Hindlimb muscle (tissue), 1 donor: Measurements from ENCODE around the gene TFPT. TPM values are rescaled to one million over a fixed set of nuclear protein-coding genes. Genes with fewer than 3 reads are reported as not detected.
"Not testable (repeated sequence)": the region's sequence is repeated elsewhere in the genome, so short reads cannot be mapped to it uniquely, and the experiment has no call there.

Experiments used
- DNase-seq: peaks from one replicate; pipeline ENCODE4 v3.0.0-alpha.2; 2013
- polyA plus RNA-seq: library from polyadenylated mRNA; unstranded; fragments of 120-200 nt; gene quantifications from one replicate; pipeline ENCODE4 v1.2.1, GENCODE V29; 2013; ENCODE audit not compliant: insufficient read length

TFPT gene
- polyA plus RNA-seq, 1 donor, result 16.7 TPM

DNA sequence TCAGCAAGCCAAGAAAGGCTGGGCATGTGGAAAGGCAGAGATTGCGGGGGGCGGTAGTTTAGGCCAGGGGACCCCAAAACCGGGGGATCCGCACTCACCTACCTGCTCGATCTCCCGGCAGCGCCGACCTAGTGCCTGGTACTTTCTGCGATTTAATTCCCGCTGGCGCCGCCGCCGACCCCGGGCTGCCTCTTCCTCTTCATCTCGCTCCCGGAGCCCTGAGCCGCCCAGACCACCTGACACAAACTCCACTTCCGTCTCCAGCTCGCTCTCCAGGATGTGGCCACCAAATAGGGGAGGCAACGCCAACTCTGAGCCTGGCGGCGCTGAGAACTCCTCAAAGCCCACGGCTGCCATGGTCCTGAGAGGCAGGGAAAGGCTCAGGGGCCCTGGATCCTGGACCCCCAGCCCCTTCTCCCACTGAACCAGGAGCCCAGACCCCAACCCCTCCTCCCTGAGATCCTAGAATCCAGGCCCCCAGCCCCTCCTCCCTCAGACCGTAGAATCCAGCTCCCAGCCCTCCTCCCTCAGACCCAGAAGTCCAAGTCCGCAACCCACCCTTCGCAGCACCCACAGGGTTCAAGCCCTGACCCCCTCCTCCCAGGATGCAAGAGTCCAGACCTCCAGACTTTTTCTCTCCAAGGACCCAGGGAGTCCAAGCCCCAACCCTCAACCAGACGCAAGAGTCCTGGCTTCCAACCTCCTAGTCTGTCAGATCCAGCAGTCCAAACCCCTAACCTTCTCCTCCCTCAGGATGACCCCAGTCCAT, 933 bp downstream of the TFPT start:
- DNase-seq, result no peak

DNA sequence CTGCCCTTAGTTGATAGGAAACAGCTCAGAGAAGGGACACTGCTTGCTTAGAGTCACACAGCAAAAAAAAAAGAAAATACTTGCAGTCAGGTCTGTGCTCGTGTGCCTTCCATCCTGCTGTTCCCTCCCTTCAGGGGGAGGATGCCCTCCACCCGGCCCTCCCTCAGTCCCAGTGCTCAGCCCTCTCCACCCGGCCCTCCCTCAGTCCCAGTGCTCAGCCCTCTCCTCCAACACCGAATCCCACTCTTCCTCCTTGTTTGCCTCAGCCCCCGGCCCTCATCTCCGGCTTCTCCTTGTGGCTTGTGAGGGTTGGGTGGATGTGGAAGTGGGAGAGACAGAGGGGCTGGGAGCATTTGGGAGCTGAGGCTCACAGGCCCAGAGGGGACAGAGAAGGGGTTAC, 5.8 kb downstream of the TFPT start:
- DNase-seq, result no peak

DNA sequence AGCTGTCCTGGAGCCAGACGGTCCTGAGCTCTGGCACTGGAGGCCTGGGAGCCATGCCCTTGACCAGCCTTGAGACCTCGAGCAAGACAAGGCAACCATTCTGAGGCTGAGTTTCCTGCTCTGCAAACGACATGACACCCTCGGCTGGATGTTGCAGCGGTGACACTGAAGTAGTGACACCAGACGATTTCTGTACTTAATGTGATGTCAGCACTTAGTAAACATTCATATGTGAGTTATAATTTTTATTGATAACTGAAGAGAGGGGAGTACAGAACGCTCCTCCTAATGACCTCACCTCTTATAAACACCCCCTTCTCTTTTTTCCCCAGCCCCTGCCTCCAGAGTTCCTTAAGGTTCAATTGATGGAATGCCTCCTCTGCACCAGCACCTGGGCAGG, 7.0 kb downstream of the TFPT start:
- no peak for DNase-seq

DNA sequence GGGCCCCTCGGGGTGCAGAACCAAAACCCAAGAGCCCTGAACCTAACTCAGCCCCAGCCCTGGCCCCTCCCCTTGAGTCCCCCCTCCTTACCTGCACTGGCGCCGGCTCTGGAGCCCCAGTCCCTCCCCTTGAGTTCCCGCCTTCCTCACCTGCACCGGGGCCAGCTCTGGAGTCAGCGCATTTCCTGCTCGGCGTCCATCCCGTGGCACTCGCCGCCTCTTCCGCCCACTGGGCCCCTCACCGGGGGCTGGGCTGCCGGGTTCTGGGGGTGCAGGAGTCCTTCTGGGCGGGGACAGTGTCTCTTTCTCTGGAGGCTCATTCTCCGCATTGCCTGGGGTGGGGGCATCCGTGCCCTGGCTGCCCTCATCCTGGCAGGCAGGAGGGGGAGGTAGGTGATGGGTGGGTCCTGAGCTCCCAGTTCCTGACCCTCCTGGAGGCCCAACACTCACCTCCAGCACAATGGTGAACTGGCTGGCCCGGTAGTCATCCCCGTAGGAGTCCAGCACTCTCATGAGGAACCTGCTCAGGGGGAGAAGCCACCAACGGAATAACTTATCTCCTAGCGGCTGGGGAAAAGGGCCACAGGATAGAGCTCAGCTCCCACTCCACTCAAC, 7.5 kb downstream of the TFPT start:
- no peak for DNase-seq

DNA sequence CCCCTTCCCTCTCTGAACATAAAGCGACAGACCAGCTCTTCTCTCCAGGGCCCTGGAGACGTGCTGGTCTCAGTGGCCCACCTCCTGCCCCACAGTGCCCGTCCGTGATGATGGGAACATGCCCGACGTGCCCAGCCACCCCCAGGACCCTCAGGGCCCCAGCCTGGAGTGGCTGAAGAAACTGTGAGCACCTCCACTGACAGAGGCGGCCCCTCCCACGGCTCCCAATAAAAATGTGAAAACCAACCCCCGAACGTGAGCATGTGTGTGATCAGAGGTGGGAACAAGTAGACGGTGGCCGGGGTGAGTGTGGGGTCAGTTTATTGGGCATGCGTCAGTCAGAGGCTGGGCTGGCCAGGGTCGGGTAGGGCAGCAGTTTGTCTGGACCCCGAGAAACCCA, 8.7 kb downstream of the TFPT start:
- DNase-seq, result no peak

DNA sequence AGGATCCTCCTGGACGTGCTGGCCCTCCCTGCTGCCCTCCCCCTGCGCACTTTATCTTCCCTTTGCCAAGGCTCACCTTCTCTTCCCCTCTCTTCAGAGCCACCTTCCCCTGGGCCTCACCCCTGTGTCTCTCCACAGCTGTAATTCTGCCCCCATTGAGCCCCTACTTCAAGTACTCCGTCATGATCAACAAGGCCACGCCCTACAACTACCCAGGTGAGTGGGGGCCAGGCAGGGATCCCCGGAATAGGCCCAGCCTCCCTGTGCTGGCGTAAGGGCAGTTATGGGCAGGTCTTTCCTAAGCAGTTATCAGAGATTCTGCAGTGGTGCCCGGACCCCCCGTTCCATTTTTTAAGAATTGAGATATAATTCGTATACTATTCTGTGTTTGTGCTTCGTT, 9.7 kb downstream of the TFPT start:
- DNase-seq, result no peak

DNA sequence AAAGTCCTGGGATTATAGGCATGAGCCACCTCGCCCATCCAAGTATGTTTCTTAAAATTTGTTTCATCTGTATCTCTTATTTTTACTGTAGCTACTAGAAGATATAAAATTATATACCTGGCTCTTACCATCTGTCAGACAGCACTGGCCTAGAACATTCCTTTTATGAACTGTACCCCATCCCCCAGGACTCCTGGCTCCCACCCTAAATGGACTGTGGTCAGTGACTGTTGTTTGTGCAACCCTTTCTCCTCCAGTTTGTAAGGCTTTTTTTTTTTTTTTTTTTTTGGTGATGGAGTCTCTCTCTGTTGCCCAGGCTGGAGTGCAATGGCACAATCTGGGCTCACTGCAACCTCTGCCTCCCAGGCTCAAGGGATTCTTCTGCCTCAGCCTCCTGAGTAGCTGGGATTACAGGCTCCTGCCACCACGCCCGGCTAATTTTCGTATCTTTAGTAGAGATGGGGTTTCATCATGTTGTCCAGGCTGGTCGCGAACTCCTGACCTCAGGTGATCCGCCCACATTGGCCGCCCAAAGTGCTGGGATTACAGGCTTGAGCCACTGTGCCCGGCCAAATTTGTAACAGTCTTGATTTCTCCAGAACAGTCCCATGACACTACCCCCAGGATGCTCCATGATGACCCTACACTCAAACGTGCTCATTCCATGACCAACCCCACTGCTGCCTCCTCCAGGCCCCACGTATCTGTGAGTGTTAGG, 10.3 kb downstream of the TFPT start:
- DNase-seq, result no peak

DNA sequence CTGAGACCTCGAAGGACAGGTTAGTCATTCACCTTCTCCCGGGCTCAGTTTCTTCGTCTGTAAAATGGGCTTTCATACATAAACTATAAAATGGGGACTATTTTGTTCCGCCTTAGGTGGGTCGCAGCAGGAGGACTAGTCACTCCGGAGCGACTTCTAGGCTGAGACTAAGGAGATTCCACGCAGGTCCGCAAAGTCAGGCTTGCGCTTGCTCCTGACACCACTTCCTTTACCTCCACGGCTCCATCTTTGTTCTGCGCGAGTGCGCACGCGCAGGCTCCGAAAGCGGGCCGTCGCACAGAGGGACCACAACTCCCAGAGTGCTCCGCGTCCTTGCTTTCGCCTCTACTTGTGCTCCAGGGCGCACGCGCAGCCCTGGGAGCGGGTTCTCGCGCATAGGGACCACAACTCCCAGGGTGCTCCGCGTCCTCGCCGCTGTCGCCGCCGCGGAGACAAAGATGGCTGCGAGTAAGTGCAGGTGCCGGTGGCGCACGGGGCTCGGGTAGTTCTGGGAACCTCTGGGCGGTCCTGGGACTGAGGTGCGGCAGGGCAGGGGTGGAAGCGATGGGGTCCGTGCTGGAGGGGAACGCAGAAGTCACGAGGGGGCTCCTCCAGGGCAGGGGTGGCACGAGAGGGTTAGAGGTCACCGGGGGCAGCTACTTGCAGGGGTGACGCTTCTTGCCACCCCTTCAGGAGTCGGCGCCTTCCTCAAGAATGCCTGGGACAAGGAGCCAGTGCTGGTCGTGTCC, 12.9 kb downstream of the TFPT start, which contains the start of gene NDUFA3:
NDUFA3 (plus strand) TSS at position 435 of the 749 bp plus-strand sequence; CDS start at position 459, 24 bp downstream.
- peak; percentile 100 for DNase-seq

DNA sequence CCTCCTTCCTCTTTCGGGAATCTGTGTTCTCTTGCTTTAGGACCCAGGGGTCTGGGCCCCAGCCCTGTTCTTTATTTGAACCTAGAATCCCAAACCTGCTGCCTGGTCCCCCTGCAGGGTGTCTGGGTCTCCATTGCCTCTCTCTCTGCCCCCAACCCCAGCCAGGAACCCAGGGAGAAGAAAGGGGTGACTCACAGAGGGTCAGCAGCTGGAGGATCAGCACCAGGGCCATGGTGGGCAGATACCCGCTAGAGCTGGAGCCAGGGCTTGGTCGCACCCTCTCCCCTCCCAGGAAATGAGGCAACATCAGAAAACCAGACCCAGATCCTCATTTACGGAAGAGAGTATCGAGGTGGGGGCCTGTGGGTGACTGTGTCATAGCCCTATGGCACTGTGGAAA, 14.9 kb downstream of the TFPT start, which contains the start of gene OSCAR:
OSCAR (minus strand) TSS at position 243 of the 400 bp plus-strand sequence; CDS start at position 232, 11 bp downstream.
- DNase-seq, result no peak

DNA sequence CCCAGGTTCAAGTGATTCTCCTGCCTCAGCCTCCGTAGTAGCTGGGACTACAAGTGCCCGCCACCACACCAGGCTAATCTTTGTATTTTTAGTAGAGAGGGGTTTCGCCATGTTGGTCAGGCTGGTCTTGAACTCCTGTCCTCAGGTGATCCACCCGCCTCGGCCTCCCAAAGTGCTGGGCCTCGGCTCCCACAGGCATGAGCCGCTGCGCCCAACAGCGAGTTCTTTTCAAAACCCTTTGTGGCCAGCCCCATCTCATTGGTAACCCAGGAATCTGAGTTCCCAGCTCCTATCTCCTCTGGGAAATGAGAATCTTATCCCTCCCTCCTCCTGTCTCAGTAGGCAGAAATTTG, 15.6 kb downstream of the TFPT start:
- not testable (repeated sequence) for DNase-seq

DNA sequence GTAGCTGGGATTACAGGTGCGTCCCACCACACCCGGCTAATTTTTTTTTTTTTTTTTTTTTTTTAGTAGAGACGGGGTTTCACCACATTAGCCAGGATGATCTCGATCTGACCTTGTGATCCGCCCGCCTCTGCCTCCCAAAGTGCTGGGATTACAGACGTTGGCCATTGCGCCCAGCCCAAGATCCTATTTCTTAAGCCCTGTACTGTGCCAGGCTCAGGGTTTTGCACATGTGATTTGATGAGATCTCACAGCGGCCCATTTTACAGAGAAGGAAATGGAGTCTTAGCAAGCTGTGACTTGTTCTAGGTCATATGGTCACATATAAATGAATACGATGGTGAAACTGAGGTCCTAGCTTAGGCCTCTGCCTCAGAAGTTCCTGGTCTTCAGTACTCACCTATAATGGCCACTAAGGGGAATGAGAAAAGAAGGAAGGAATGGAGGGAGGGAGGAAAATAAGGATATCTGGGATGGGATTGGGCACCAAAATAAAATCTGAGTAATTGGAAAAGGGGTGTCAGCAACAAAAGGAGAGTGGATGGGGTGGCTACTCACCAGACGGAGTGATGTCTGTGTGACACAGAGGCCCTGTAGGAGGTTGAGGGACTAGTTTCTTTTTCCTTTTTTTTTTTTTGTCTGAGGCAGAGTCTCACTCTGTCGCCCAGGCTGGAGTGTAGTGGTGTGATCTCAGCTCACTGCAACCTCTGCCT, 16.1 kb downstream of the TFPT start:
- no peak for DNase-seq

DNA sequence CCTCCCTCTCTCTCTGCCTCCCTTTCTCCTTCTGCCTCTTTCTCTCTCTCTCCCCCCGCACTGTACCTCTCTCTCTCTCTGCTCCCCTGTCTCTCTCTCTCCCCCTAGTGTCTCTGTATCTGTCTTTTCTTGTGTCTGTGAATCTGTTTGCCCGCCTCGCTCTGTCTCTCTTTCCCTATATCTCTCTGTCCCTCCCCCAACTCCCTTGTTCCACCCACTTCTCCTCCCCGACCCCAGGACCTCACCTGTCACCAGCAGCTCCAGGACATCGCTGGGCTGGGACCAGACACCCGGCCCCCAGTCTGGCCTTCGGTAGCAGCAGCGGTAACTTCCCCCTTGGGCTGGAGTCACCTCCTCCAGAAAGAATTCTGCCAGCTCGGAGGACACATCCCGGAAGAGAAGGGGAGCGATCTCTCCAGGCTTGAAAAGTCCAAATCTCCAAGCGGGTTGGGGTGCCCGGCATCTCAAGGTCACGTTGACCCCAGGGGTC, 18.8 kb downstream of the TFPT start:
- no peak for DNase-seq

DNA sequence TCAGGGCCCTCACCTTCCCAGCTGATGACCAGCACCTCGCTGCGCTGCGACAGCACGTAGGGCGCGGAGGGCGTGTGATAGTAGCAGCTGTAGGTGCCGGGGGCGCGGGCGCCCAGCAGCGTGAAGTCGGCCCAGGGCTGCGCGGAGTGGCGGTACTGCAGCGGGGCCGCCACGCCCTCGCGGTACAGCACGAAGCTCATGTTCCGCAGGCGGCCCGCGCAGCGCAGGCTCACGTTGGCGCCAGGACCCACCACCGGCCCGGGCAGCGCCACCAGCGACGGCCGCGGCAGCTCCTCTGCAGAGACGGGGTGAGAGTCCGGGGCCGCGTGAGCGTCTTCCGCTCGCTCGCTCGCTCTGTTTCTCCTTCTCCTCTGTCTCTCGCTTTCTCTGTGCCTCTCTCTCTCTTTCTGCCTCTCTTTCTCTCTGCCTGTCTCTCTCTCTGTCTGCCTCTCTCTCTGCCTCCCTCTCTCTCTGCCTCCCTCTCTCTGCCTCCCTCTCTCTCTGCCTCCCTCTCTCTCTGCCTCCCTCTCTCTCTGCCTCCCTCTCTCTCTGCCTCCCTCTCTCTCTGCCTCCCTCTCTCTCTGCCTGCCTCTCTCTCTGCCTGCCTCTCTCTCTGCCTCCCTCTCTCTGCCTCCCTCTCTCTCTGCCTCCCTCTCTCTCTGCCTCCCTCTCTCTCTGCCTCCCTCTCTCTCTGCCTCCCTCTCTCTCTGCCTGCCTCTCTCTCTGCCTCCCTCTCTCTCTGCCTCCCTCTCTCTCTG, 19.4 kb downstream of the TFPT start:
- DNase-seq, result peak; percentile 34

DNA sequence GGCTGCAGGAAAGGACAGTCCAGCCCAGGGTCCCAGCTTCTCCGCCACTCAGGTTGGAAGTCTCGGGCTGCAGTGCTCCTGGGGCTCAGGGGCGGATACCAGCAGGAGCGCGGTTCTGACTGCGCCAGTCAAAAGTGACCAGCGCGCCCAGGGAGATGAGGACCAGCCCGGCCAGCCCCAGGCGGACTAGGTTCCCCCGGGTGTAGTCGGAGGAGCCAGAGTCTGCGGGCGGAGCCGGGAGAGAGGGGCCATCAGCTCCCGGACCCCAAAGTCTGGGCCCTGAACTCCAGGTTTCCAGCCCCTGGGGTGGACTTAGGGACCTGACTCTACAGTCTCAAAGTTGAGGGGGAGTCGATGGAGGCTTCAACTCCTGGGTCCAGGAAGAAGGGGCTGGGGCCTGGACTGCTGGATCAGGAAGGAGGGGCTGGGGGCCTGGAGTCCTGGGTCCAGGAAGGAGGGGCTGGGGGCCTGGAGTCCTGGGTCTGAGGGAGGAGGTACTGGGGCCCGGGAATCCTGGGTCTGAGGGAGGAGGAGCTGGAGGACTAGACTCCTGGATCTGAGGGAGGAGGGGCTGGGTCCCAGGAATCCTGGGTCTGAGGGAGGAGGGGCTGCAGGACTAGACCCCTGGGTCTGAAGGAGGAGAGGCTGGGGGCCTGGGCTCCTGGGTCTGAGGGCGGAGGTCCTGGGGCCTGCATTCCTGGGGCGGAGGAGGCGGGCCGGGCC, 20.2 kb downstream of the TFPT start:
- no peak for DNase-seq

DNA sequence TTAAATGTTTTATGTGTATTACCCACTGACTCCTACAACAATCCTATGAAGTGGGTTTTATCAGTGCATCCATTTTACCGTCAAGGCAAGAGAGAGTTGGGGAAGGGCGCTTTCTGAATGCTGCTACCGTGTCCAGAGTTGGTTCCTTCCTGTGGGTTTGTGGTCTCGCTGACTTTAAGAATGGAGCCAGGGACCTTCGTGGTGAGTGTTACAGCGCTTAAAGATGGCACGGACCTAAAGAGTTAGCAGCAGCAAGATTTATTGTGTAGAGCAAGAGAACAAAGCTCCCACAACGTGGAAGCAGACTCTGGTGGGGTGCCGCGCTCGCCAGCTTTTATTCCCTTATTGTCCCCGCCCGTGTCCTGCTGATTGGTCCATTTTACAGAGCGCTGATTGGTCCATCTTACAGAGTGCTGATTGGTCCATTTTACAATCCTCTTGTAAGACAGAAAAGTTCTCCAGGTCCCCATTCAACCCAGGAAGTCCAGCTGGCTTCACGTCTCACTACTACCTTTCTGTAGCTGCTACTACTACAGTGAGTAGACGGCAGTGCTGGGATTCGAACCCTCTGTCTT, 20.9 kb downstream of the TFPT start:
- DNase-seq, result no peak

DNA sequence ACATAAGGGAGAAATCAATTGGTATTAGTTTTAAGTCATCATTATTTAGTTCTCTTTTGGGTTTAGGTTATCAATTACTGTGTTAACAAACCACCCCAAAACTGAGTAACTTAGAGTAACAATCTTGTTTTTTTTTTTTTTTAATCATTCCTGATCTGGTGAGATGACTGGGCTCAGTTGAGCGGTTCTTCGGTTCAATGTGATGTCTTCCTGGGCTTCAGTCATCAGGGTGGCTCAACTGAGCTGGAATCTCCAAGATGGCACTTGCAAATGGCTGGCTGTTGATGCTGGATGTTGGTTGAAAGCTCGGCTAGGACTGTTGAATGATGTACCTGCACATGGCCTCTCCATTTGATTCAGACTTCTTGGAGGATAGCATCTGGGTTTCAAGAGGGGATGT, 31.0 kb downstream of the TFPT start:
- no peak for DNase-seq

DNA sequence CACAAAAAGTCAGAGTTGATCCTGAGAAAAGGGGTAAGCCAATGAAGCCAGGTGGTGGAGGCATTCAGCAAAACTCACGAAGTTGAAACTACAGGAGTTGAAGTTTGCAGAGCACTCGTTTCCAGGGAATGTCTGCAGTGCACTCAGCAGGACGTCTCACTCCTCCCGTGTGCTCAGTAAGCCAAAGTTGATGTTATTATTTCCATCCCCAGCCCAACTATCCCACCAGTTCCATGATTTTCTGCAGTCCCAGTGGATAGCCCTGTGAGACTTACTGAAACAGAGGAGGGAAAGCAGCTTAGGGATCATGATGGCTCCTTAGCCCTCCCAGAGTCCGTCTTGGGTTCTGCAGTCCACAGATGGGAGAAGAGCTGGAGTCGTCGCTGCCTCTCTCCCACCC, 34.4 kb downstream of the TFPT start, which contains the start of gene TARM1:
TARM1 (minus strand) TSS at position 334 of the 400 bp plus-strand sequence; CDS start at position 309, 25 bp downstream.
- no peak for DNase-seq

DNA sequence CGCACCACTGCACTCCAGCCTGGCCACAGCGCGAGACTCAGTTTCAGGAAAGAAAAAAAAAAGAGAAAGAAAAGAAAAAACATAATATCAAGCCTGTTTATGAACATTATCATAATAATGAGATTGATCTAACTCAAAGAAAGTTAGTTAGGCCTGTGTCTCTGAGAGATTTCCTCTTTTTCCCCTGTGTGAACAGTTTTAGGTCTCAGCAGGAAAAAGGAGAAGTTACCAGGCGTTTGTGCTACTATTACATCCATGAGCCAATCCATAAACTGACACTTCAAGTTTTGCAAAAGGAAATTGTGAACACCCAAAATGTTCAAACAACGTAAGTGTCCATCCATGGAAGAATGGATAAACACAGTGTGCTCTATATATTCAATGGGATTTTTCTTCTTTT, 38.1 kb downstream of the TFPT start:
- DNase-seq, result no peak

DNA sequence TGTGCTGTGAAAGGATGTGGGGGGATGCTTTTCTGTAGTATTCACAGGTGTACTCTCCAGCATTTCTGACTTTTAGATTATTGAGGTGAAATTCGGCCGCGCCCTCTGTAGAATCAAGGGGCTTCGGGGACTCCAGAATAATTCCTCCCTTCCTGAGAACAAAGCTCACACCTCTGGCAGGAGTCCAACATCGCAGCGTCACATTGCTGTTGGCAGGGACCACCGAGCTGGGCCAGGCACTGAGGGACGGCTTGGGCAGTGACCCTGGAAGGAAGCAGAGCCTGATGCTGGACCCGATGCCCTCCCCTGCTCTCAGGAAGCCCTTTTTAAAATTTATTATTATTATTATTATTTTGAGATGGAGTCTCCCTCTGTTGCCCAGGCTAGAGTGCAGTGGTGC, 40.6 kb downstream of the TFPT start:
- no peak for DNase-seq

DNA sequence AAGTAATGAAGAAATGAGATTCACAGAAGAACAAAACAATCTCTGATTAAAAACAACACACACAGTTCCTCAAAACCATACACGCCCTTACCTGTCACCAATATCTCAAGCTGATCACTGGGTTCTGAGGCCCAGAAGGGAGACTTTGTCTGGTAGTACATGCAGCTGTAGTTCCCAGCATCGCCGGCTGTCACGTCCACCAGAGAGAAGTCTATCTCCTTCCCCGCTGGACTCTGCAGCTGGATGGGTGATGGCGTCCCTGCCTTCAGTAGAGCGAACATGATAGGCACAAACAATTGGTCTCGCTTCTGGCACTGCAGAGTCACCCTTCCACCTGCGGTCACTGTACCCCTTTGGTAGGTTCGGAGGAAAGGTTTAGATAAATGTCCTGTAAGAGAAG, 41.6 kb downstream of the TFPT start:
- DNase-seq, result no peak
